Natural killer cell (primary cell): ENCODE data around the gene PHTF1. TPM values are rescaled to one million over a fixed set of nuclear protein-coding genes. Genes with fewer than 3 reads are reported as not detected.

Experiments used
- ATAC-seq, 3 donors: fragments of 150-1000 bp in 2 of 3; fragments of 200-7000 bp in 1 of 3; cut with Tn5 transposase; 1 replicate in 1 of 3; 2 replicates in 2 of 3; pipeline ENCODE4 v1.10.0; 2021; ENCODE audit warnings: mild to moderate bottlenecking in 2 of 3, moderate library complexity in 2 of 3
- DNase-seq, 2 donors: peaks; one replicate each; pipeline versions ENCODE4 v3.0.0 to v3.0.0-alpha.2; 2013 to 2021; ENCODE audit warnings: mixed read lengths in 1 of 2
- H3K27ac ChIP-seq: one replicate; pipeline ENCODE4 v1.5.1; 2013; ENCODE audit warnings: mild to moderate bottlenecking, low read length
- H3K27me3 ChIP-seq: one replicate; pipeline ENCODE4 v1.6.1; 2013; ENCODE audit warnings: low read length; ENCODE audit not compliant: control insufficient read depth, insufficient read depth
- H3K36me3 ChIP-seq: one replicate; pipeline ENCODE4 v1.6.1; 2013; ENCODE audit warnings: low read length; ENCODE audit not compliant: control insufficient read depth, insufficient read depth
- H3K4me1 ChIP-seq: one replicate; pipeline ENCODE4 v1.6.1; 2013; ENCODE audit warnings: low read length; ENCODE audit not compliant: control insufficient read depth, insufficient read depth
- H3K4me3 ChIP-seq: one replicate; pipeline ENCODE4 v1.5.1; 2013; ENCODE audit warnings: low read length
- H3K9me3 ChIP-seq: one replicate; pipeline ENCODE4 v1.6.1; 2013; ENCODE audit warnings: low read length; ENCODE audit not compliant: control insufficient read depth, insufficient read depth
- H3K27ac Mint-ChIP-seq, 2 donors: one replicate each; pipeline ENCODE4 v1.8.0; 2022; ENCODE audit warnings: mild to moderate bottlenecking in 2 of 2, mixed read lengths in 2 of 2, moderate library complexity in 1 of 2
- H3K27me3 Mint-ChIP-seq, 2 donors: one replicate each; pipeline ENCODE4 v1.8.0; 2022; ENCODE audit warnings: low read depth in 2 of 2, mixed read lengths in 2 of 2
- H3K36me3 Mint-ChIP-seq: one replicate; pipeline ENCODE4 v1.8.0; 2022; ENCODE audit warnings: mixed read lengths
- H3K4me1 Mint-ChIP-seq, 2 donors: one replicate each; pipeline ENCODE4 v1.8.0; 2022; ENCODE audit warnings: mixed read lengths in 2 of 2
- H3K4me3 Mint-ChIP-seq: one replicate; pipeline ENCODE4 v1.8.0; 2022; ENCODE audit warnings: mild to moderate bottlenecking, moderate library complexity, mixed read lengths
- H3K9me3 Mint-ChIP-seq, 2 donors: one replicate each; pipeline ENCODE4 v1.8.0; 2022; ENCODE audit warnings: mixed read lengths in 2 of 2
- WGBS: methylation state at CpG from one replicate; pipeline ENCODE4 v1.1.7; 2013; ENCODE audit warnings: missing lambda C conversion rate; ENCODE audit not compliant: insufficient coverage; 5-methylcytosine and 5-hydroxymethylcytosine counted together
- intact Hi-C: fragments of 100-400 bp; cut with micrococcal nuclease; formaldehyde crosslinking; loops from one replicate; pipeline ENCODE4 v1.14.2; 2022
- total RNA-seq, 4 donors: library from RNA; stranded (reverse); fragments of 120-200 nt in 1 of 4; gene quantifications; one replicate each; pipeline versions ENCODE4 v1.2.3 to v1.2.4, GENCODE V29; 2013 to 2022
- TF ChIP-seq, protein P1 (sequence below): fragments of 200-600 bp; IDR thresholded peaks from one replicate; pipeline ENCODE4 v1.8.0; 2022; ENCODE audit warnings: antibody characterized with exemption

Gene PHTF1
- total RNA-seq, 3 donors from 2014 or later (not counting 1 experiment from before 2014, with no cell fraction given) = 37.1 to 40.7 (median 40.6) TPM

GRCh38 chr1:113686891-113687618, 72.2 kb downstream of the PHTF1 start:
- Mint-ChIP-seq H3K27me3 (no peaks in the 10 kb centered on the region), H3K27ac (no peak overlapping the region), H3K4me1 (no peaks in the 10 kb centered on the region), H3K4me3 (no peak overlapping the region), H3K9me3 (no peaks in the 10 kb centered on the region), H3K36me3 (peaks cover 3% of the 10 kb centered on the region)
- intact Hi-C loops = no loop called here
- DNase-seq (no peak), ATAC-seq (no peak)
- H3K27ac ChIP-seq = no peak overlapping the region
- no peak overlapping the region for H3K4me3 ChIP-seq
- no peaks in the 10 kb centered on the region for H3K36me3 ChIP-seq
- no peaks in the 10 kb centered on the region for H3K27me3 ChIP-seq
- WGBS = 100% methylated on average over 2 of the region's 3 CpGs
- TF ChIP-seq, protein P1, sequence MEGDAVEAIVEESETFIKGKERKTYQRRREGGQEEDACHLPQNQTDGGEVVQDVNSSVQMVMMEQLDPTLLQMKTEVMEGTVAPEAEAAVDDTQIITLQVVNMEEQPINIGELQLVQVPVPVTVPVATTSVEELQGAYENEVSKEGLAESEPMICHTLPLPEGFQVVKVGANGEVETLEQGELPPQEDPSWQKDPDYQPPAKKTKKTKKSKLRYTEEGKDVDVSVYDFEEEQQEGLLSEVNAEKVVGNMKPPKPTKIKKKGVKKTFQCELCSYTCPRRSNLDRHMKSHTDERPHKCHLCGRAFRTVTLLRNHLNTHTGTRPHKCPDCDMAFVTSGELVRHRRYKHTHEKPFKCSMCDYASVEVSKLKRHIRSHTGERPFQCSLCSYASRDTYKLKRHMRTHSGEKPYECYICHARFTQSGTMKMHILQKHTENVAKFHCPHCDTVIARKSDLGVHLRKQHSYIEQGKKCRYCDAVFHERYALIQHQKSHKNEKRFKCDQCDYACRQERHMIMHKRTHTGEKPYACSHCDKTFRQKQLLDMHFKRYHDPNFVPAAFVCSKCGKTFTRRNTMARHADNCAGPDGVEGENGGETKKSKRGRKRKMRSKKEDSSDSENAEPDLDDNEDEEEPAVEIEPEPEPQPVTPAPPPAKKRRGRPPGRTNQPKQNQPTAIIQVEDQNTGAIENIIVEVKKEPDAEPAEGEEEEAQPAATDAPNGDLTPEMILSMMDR = no peak
- H3K9me3 ChIP-seq = no peaks in the 10 kb centered on the region
- no peaks in the 10 kb centered on the region for H3K4me1 ChIP-seq

DNA sequence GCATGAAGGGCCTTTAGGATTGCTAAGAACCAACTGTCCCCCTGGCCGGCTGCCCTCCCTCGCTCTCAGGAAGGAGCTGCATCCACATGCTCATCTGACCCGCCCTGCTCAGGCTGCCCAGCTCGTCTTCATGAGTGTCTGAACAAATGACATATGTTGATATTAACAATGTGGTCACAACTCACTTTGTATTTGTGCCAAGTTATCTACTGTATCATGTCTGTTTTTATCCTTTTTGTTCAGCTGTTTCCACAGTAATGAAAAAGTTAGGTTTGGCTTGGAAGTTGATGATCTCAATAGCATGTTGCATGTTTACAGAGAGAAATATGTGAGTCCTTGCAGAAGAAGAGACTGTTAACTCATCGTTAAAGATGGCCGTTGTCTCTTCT, 75.1 kb downstream of the PHTF1 start:
- Histone ChIP-seq H3K9me3 (no peaks in the 10 kb centered on the region), H3K27me3 (no peaks in the 10 kb centered on the region), H3K27ac (no peak overlapping the region), H3K36me3 (no peaks in the 10 kb centered on the region), H3K4me3 (no peak overlapping the region), H3K4me1 (no peaks in the 10 kb centered on the region)
- TF ChIP-seq, protein P1 = no peak
- Mint-ChIP-seq H3K4me1 (no peaks in the 10 kb centered on the region), H3K9me3 (no peaks in the 10 kb centered on the region), H3K4me3 (no peak overlapping the region), H3K27ac (peak overlapping the region in 1 of 2 donors; percentile 26), H3K36me3 (no peaks in the 10 kb centered on the region), H3K27me3 (no peaks in the 10 kb centered on the region)
- ATAC-seq = no peak
- WGBS = 88% methylated on average over 4 of the region's 6 CpGs
- DNase-seq = no peak
- intact Hi-C loops = no loop called here

DNA sequence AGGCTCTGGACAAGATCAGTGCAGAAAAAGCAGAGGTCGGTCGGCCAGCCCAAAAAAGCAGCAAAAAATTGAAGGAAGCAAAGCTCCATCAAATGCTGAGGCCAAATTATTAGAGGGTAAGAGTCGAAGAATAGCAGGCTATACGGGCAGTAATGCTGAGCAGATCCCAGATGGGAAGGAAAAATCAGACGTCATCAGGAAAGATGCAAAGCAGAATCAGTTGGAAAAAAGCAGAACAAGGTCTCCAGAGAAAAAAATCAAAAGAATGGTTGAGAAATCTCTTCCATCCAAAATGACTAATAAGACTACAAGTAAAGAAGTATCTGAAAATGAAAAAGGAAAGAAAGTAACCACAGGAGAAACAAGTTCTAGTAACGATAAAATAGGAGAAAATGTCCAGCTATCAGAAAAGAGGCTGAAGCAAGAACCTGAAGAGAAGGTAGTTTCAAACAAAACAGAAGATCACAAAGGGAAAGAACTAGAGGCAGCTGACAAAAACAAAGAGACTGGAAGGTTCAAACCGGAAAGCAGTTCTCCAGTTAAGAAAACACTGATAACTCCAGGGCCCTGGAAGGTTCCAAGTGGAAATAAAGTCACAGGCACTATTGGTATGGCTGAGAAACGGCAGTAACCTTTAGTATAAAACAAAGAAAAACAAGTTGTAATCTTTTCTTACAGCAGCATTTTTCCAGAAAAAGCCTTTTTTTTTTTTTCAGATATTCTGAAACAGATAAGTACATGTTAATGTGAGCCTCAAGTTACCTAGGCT, 75.7 kb downstream of the PHTF1 start:
- TF ChIP-seq, protein P1 = no peak
- intact Hi-C loops = no loop called here
- no peak overlapping the region for H3K27ac ChIP-seq

More for the DNA sequence above, 75.7 kb downstream of the PHTF1 start:
- Histone ChIP-seq H3K4me3 (no peak overlapping the region), H3K9me3 (no peaks in the 10 kb centered on the region), H3K36me3 (no peaks in the 10 kb centered on the region), H3K27me3 (no peaks in the 10 kb centered on the region), H3K4me1 (no peaks in the 10 kb centered on the region)
- H3K4me3 Mint-ChIP-seq = no peak overlapping the region
- H3K27ac Mint-ChIP-seq = no peak overlapping the region
- no peaks in the 10 kb centered on the region for H3K36me3 Mint-ChIP-seq
- H3K27me3 Mint-ChIP-seq = no peaks in the 10 kb centered on the region
- H3K4me1 Mint-ChIP-seq = no peaks in the 10 kb centered on the region
- ATAC-seq = no peak
- WGBS = 83% methylated on average over 8 of the region's 8 CpGs
- no peaks in the 10 kb centered on the region for H3K9me3 Mint-ChIP-seq
- no peak for DNase-seq
